Measurements from ENCODE around the gene SLC16A11. TPM values are rescaled to one million over a fixed set of nuclear protein-coding genes. Genes with fewer than 3 reads are reported as not detected.
"Not testable (repeated sequence)": the region's sequence is repeated elsewhere in the genome, so short reads cannot be mapped to it uniquely, and the experiment has no call there.

The SLC16A11 gene
- total RNA-seq, 4 donors from 2014 or later = 5.4 to 43.9 (median 18.8) TPM

DNA sequence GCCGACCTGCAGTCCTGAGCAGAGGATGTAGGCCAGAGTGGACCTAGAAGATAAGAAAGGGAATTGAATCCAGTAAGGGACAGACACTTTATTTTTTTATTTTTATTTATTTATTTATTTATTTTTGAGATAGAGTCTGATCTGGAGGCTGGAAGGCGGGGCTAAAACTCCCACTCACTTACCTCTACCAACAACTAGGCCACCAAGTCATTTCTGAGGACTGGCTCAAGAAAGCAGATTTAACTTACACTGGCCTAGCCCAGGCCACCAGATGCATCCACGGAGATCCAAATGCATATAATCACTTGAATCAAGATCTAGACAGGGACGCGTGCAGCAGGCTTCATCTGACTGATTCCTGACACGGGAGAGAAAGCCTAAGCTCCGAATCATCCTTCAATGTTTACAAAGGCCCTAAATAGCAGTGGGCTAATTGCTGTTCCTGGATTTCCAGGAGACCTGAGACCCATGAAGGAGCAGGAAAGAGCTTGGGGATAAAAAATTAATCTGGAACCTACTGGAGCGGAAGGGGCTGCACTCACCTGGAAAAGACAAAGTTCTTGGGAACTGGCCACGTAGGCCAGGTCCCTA, 49.1 kb downstream of the SLC16A11 start:
- intact Hi-C loops (cut with DNase I) = no loop called here
- H3K4me1 ChIP-seq = peaks cover 0 to 11% of the 10 kb centered on the region in 2 donors
- WGBS, 2 donors = 88 to 93% methylated on average over 9 of the region's 9 CpGs
- TF ChIP-seq, protein P1, sequence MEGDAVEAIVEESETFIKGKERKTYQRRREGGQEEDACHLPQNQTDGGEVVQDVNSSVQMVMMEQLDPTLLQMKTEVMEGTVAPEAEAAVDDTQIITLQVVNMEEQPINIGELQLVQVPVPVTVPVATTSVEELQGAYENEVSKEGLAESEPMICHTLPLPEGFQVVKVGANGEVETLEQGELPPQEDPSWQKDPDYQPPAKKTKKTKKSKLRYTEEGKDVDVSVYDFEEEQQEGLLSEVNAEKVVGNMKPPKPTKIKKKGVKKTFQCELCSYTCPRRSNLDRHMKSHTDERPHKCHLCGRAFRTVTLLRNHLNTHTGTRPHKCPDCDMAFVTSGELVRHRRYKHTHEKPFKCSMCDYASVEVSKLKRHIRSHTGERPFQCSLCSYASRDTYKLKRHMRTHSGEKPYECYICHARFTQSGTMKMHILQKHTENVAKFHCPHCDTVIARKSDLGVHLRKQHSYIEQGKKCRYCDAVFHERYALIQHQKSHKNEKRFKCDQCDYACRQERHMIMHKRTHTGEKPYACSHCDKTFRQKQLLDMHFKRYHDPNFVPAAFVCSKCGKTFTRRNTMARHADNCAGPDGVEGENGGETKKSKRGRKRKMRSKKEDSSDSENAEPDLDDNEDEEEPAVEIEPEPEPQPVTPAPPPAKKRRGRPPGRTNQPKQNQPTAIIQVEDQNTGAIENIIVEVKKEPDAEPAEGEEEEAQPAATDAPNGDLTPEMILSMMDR (IDR thresholded peaks at IDR 0.05) = no peak
- no peak for TF ChIP-seq POLR2A (IDR thresholded peaks at IDR 0.05)
- H3K9me3 ChIP-seq = no peaks in the 10 kb centered on the region
- no peaks in the 10 kb centered on the region for H3K27me3 ChIP-seq
- H3K4me3 ChIP-seq (replicated peaks in 1 of 3) = no peak overlapping the region
- H3K36me3 ChIP-seq = peaks cover 0 to 7% of the 10 kb centered on the region in 2 donors
- DNase-seq = no peak
- no peak overlapping the region for H3K27ac ChIP-seq

DNA sequence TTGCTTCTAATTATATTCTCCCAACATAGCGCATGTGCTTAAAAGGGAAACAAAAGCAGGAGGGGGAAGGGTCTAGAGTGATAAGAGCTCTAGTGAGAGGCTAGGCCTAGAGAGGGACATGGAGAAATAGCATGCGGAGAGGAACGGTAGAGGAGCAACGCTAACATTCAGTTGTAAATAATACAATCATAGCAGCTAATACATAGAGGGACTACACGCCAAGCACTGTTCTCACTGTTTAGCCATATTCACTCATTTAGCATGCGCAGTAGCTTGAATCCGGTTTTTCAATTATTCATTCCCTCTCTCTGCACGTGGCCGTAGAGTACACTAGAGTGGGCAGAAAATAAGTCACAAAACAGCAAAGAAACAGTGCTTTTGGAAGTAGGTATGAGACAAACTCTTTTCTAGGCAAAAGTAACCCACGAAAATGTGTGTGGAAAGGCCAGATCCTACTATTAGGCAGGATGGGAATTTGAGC, 49.7 kb downstream of the SLC16A11 start:
- H3K27ac ChIP-seq = no peak overlapping the region
- no peaks in the 10 kb centered on the region for H3K27me3 ChIP-seq
- peaks cover 0 to 4% of the 10 kb centered on the region in 2 donors for H3K36me3 ChIP-seq
- H3K9me3 ChIP-seq = no peaks in the 10 kb centered on the region
- intact Hi-C loops (cut with DNase I) = no loop called here
- H3K4me3 ChIP-seq (replicated peaks in 1 of 3) = no peak overlapping the region
- peaks cover 0 to 11% of the 10 kb centered on the region in 2 donors for H3K4me1 ChIP-seq
- TF ChIP-seq, protein P1 (IDR thresholded peaks at IDR 0.05) = no peak
- TF ChIP-seq POLR2A (IDR thresholded peaks at IDR 0.05) = no peak
- 88 to 90% methylated on average over 10 of the region's 10 CpGs for WGBS, 2 donors
- no peak for DNase-seq

DNA sequence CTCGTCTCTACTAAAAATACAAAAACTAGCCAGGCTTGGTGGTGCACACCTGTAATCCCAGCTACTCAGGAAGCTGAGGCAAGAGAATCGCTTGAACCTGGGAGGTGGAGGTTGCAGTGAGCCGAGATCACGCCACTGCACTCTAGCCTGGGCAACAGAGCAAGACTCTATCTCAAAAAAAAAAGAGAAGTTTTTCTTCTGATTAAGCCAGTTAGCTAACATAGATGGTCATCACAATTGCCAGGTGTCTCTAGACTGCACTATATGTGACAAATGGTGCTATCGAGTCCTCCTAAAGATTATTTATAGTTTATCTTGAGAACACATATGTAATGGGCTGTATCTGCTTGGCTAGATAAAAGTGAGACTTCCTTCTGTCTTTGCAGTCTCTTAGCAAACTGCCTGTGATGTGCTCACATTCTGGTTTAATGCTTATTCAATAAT, 50.3 kb downstream of the SLC16A11 start:
- intact Hi-C loops (cut with DNase I); H3K36me3 ChIP-seq; H3K9me3 ChIP-seq; H3K27ac ChIP-seq; H3K27me3 ChIP-seq; H3K4me3 ChIP-seq (replicated peaks in 1 of 3); DNase-seq: not testable (repeated sequence)
- WGBS, 2 donors = 86% methylated on average over 5 of the region's 5 CpGs
- H3K4me1 ChIP-seq = peaks cover 0 to 11% of the 10 kb centered on the region in 2 donors

MicroRNA genes within 50 kb of the gene (microRNA counts, 767-probe panel; counts per million panel counts)
- microRNA hsa-miR-195-5p (3,311 to 6,204 counts per million in 2 donors), microRNA hsa-miR-497-5p (2,504 to 4,951 counts per million in 2 donors)

Small RNAs within 50 kb of the gene (small RNA-seq; reads per million reads assigned to genes)
- gene AC120057.1 = not detected

Other genes with a start within 250 kb of the SLC16A11 start
- gene TEKT1, start 212.4 kb downstream of the SLC16A11 start, total RNA-seq = not detected
- gene ALOX12, start 48.0 kb downstream of the SLC16A11 start, total RNA-seq = not detected
- 100 to 1,000 TPM; 134 to 297 (median 200) TPM for gene RNASEK, start 31.5 kb downstream of the SLC16A11 start, total RNA-seq
- 10 to 100 TPM in 2 of 4 donors, 1 to 10 TPM in 2; 3.1 to 18.9 (median 7.6) TPM for gene BCL6B, start 21.0 kb downstream of the SLC16A11 start, total RNA-seq
- gene SLC16A13, start 8.1 kb downstream of the SLC16A11 start, total RNA-seq = 1 to 10 TPM; 1.2 to 6.7 (median 4.1) TPM
- 1 to 10 TPM in 3 of 4 donors, under 1 TPM in 1; 0.59 to 3.9 (median 2.1) TPM for gene CLEC10A, start 36.2 kb upstream of the SLC16A11 start, total RNA-seq
- 1 to 10 TPM in 1 of 4 donors, not detected in 3; 1.0 TPM for gene ASGR2, start 70.7 kb upstream of the SLC16A11 start, total RNA-seq
- 1 to 10 TPM in 3 of 4 donors, not detected in 1; 3.0 to 6.5 (median 3.3) TPM for gene ASGR1, start 135.3 kb upstream of the SLC16A11 start, total RNA-seq
- 10 to 100 TPM in 2 of 4 donors, 1 to 10 TPM in 2; 6.8 to 21.5 (median 12.4) TPM for gene DLG4, start 175.7 kb upstream of the SLC16A11 start, total RNA-seq
- 1,000 to 10,000 TPM in 1 of 4 donors, 100 to 1,000 TPM in 3; 581 to 1,743 (median 795) TPM for gene ACADVL, start 175.8 kb upstream of the SLC16A11 start, total RNA-seq
- gene DVL2, start 190.4 kb upstream of the SLC16A11 start, total RNA-seq = 10 to 100 TPM; 45.3 to 68.6 (median 49.0) TPM
- 10 to 100 TPM; 19.8 to 39.5 (median 35.8) TPM for gene PHF23, start 195.4 kb upstream of the SLC16A11 start, total RNA-seq
- 100 to 1,000 TPM; 112 to 840 (median 273) TPM for gene GABARAP, start 198.4 kb upstream of the SLC16A11 start, total RNA-seq
- gene CTDNEP1, start 207.6 kb upstream of the SLC16A11 start, total RNA-seq = 10 to 100 TPM; 35.1 to 70.4 (median 48.4) TPM
- 10 to 100 TPM; 27.4 to 49.0 (median 33.0) TPM for gene ELP5, start 208.1 kb upstream of the SLC16A11 start, total RNA-seq
- gene CLDN7, start 218.4 kb upstream of the SLC16A11 start, total RNA-seq = 100 to 1,000 TPM; 108 to 161 (median 144) TPM
- 10 to 100 TPM in 1 of 4 donors, 1 to 10 TPM in 3; 2.5 to 14.6 (median 3.9) TPM for gene SLC2A4, start 237.6 kb upstream of the SLC16A11 start, total RNA-seq